GM23248 (cell line): ENCODE data around the gene LMX1A.

Experiments used
- EZH2 ChIP-seq: fragments of 200-600 bp; sonication (generic); IDR thresholded peaks from 2 replicates; pipeline ENCODE4 v1.6.1; 2018; ENCODE audit warnings: antibody characterized with exemption, mild to moderate bottlenecking; ENCODE audit not compliant: insufficient read depth, poor library complexity, severe bottlenecking
- EZH2phosphoT487 ChIP-seq: fragments of 200-600 bp; sonication (generic); IDR thresholded peaks from 2 replicates; pipeline ENCODE4 v1.6.1; 2018; ENCODE audit warnings: antibody characterized with exemption, moderate library complexity, mild to moderate bottlenecking, low read depth; ENCODE audit not compliant: insufficient read depth

DNA sequence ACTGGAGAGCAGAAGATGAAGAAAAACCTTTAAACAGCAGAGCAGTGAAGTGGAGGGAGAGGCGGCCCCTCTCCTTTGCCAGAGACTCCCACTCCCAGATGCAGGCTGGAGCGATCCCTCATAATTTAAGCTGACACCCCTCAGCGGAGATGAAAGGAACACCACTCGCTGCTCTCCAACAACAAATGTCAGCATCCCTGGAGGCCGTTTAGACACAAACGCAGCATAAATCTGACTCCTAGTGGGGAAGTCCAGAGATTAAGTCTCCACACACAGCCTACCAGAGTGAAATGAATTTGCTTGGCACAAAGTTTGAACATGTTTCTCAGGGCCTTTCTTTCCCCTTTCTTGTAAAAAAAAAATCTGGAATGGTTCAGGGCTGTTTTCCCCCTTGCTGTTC is 137.8 kb downstream of the LMX1A start:
- TF ChIP-seq EZH2 (no peak), EZH2phosphoT487 (no peak)
